IMR-90 (cell line): Measurements from ENCODE around the gene ZCCHC14. TPM values are rescaled to one million over a fixed set of nuclear protein-coding genes. Genes with fewer than 3 reads are reported as not detected.

ENCODE experiments used
- ATAC-seq: fragments of 200-7000 bp; cut with Tn5 transposase; 2 replicates; pipeline ENCODE4 v1.9.1; 2020; ENCODE audit warnings: low read depth, mild to moderate bottlenecking, moderate library complexity
- BruUV-seq: library from RNA; stranded (reverse); fragments of 400-500 nt; replicated peaks from 2 replicates; lab custom pipeline; 2021; lab: Mats Ljungman, UMichigan
- CTCF ChIA-PET: fragments of 300-600 bp; formaldehyde crosslinking; extraction: SDS; loops from one replicate; lab custom pipeline; 2021; ENCODE audit warnings: antibody characterized with exemption; lab: Yijun Ruan, JAX
- POLR2A ChIA-PET: fragments of 300-600 bp; sonication (Branson Sonifier 250); formaldehyde crosslinking; loops from one replicate; lab custom pipeline; 2022; ENCODE audit warnings: antibody characterized with exemption; ENCODE audit not compliant: unreplicated experiment; lab: Charles Lee
- DNase-seq: peaks from one replicate; pipeline ENCODE4 v3.0.0; 2013
- H2AFZ ChIP-seq: replicated peaks from 2 replicates; pipeline ENCODE3; 2013; ENCODE audit warnings: low read length, mild to moderate bottlenecking; ENCODE audit not compliant: poor library complexity
- H2AK5ac ChIP-seq: 2 replicates; pipeline ENCODE4 v1.6.1; 2013; ENCODE audit warnings: low read depth, low read length, inconsistent platforms
- H2AK9ac ChIP-seq: replicated peaks from 2 replicates; pipeline ENCODE3; 2013; ENCODE audit warnings: mild to moderate bottlenecking, low read depth, low read length, moderate library complexity; ENCODE audit not compliant: poor library complexity
- H2BK120ac ChIP-seq: 2 replicates; pipeline ENCODE4 v1.6.1; 2013; ENCODE audit warnings: low read depth, low read length, inconsistent platforms
- H2BK15ac ChIP-seq: 3 replicates; pipeline ENCODE4 v1.6.1; 2013; ENCODE audit warnings: low read depth, low read length, inconsistent platforms
- H2BK20ac ChIP-seq: 2 replicates; pipeline ENCODE4 v1.6.1; 2013; ENCODE audit warnings: low read depth, mild to moderate bottlenecking, inconsistent platforms, low read length, moderate library complexity
- H2BK5ac ChIP-seq: 2 replicates; pipeline ENCODE4 v1.6.1; 2013; ENCODE audit warnings: mild to moderate bottlenecking, low read depth, low read length, inconsistent platforms; ENCODE audit not compliant: poor library complexity, severe bottlenecking
- H3K14ac ChIP-seq: replicated peaks from 2 replicates; pipeline ENCODE4 v1.6.1; 2013; ENCODE audit warnings: low read depth, low read length, inconsistent platforms
- H3K18ac ChIP-seq: 2 replicates; pipeline ENCODE4 v1.6.1; 2013; ENCODE audit warnings: low read depth, low read length, control low read depth
- H3K23ac ChIP-seq: 2 replicates; pipeline ENCODE4 v1.6.1; 2013; ENCODE audit warnings: low read depth, low read length, inconsistent platforms
- H3K27ac ChIP-seq: 2 replicates; pipeline ENCODE4 v1.5.1; 2013; ENCODE audit warnings: mild to moderate bottlenecking, control low read depth, low read length; ENCODE audit not compliant: insufficient read depth
- H3K27me3 ChIP-seq: 2 replicates; pipeline ENCODE4 v1.6.1; 2013; ENCODE audit warnings: low read length; ENCODE audit not compliant: control insufficient read depth, insufficient read depth
- H3K36me3 ChIP-seq: 2 replicates; pipeline ENCODE4 v1.6.1; 2013; ENCODE audit warnings: low read length, mixed read lengths; ENCODE audit not compliant: control insufficient read depth, insufficient read depth
- H3K4ac ChIP-seq: 2 replicates; pipeline ENCODE4 v1.6.1; 2013; ENCODE audit warnings: low read depth, low read length, inconsistent platforms
- H3K4me1 ChIP-seq: 2 replicates; pipeline ENCODE4 v1.6.1; 2013; ENCODE audit warnings: low read length, mixed read lengths; ENCODE audit not compliant: control insufficient read depth, insufficient read depth
- H3K4me2 ChIP-seq: 2 replicates; pipeline ENCODE4 v1.6.1; 2013; ENCODE audit warnings: low read depth, mild to moderate bottlenecking, control low read depth, low read length, moderate library complexity
- H3K4me3 ChIP-seq: 2 replicates; pipeline ENCODE4 v1.5.1; 2013; ENCODE audit warnings: low read depth, mild to moderate bottlenecking, control low read depth, low read length, moderate library complexity; ENCODE audit not compliant: insufficient read depth
- H3K56ac ChIP-seq: 2 replicates; pipeline ENCODE4 v1.6.1; 2013; ENCODE audit warnings: low read length, inconsistent platforms; ENCODE audit not compliant: insufficient read depth; ENCODE audit errors: extremely low read depth
- H3K79me1 ChIP-seq, 2 experiments: 2 replicates each; pipeline ENCODE4 v1.6.1; 2013; ENCODE audit warnings: low read length in 2 of 2, inconsistent platforms in 1 of 2, low read depth in 1 of 2
- H3K9ac ChIP-seq: 2 replicates; pipeline ENCODE4 v1.6.1; 2013; ENCODE audit warnings: low read depth, low read length, control low read depth
- H3K9me1 ChIP-seq: 2 replicates; pipeline ENCODE4 v1.6.1; 2013; ENCODE audit warnings: low read length, inconsistent platforms; ENCODE audit not compliant: insufficient read depth
- H3K9me3 ChIP-seq: 2 replicates; pipeline ENCODE4 v1.6.1; 2013; ENCODE audit warnings: low read length; ENCODE audit not compliant: control insufficient read depth, insufficient read depth
- H4K20me1 ChIP-seq: 2 replicates; pipeline ENCODE4 v1.6.1; 2013; ENCODE audit warnings: low read length, inconsistent platforms; ENCODE audit not compliant: insufficient read depth
- H4K5ac ChIP-seq: 2 replicates; pipeline ENCODE4 v1.6.1; 2013; ENCODE audit warnings: mild to moderate bottlenecking, low read depth, low read length, control low read depth
- H4K8ac ChIP-seq, 2 experiments: 2 replicates each; pipeline ENCODE4 v1.6.1; 2013; ENCODE audit warnings: low read depth in 2 of 2, low read length in 2 of 2, control low read depth in 1 of 2, inconsistent platforms in 1 of 2
- H4K91ac ChIP-seq: 2 replicates; pipeline ENCODE4 v1.6.1; 2013; ENCODE audit warnings: low read depth, low read length, inconsistent platforms; ENCODE audit not compliant: insufficient read depth
- BHLHE40 ChIP-seq: fragments of 150-350 bp; IDR thresholded peaks from 2 replicates; pipeline ENCODE4 v1.6.1; 2016; ENCODE audit warnings: mild to moderate bottlenecking, low read depth, low read length
- CHD1 ChIP-seq: IDR thresholded peaks from 2 replicates; pipeline ENCODE4 v1.6.1; 2012; ENCODE audit warnings: low read depth, low read length, improper control_type of control experiment
- CTCF ChIP-seq: conservative IDR thresholded peaks from 2 replicates; pipeline ENCODE4 v1.5.1; 2012; ENCODE audit warnings: mild to moderate bottlenecking, low read depth, low read length, improper control_type of control experiment
- ELK1 ChIP-seq: fragments of 150-350 bp; IDR thresholded peaks from 2 replicates; pipeline ENCODE4 v1.6.1; 2016; ENCODE audit warnings: low read depth, mild to moderate bottlenecking, low read length, moderate library complexity, borderline replicate concordance
- FOS ChIP-seq: fragments of 150-350 bp; IDR thresholded peaks from 2 replicates; pipeline ENCODE4 v1.6.1; 2016; ENCODE audit warnings: low read depth, low read length
- MAFK ChIP-seq: IDR thresholded peaks from 2 replicates; pipeline ENCODE4 v1.6.1; 2012; ENCODE audit warnings: low read depth, low read length, improper control_type of control experiment
- MAZ ChIP-seq: IDR thresholded peaks from 2 replicates; pipeline ENCODE4 v1.6.1; 2012; ENCODE audit warnings: low read depth, mild to moderate bottlenecking, low read length, improper control_type of control experiment, moderate library complexity, borderline replicate concordance
- MXI1 ChIP-seq: IDR thresholded peaks from 2 replicates; pipeline ENCODE4 v1.6.1; 2012; ENCODE audit warnings: low read depth, mild to moderate bottlenecking, low read length, moderate library complexity, borderline replicate concordance
- POLR2A ChIP-seq: IDR thresholded peaks from 2 replicates; pipeline ENCODE4 v1.6.1; 2012; ENCODE audit warnings: mild to moderate bottlenecking, low read depth, low read length
- RAD21 ChIP-seq: IDR thresholded peaks from 2 replicates; pipeline ENCODE4 v1.6.1; 2012; ENCODE audit warnings: low read length, improper control_type of control experiment
- RCOR1 ChIP-seq: IDR thresholded peaks from 2 replicates; pipeline ENCODE4 v1.6.1; 2012; ENCODE audit warnings: mild to moderate bottlenecking, low read length, improper control_type of control experiment; ENCODE audit not compliant: insufficient replicate concordance
- RFX5 ChIP-seq: IDR thresholded peaks from 2 replicates; pipeline ENCODE4 v1.8.0; 2012; ENCODE audit warnings: low read depth, mild to moderate bottlenecking, low read length, moderate library complexity
- SMC3 ChIP-seq: fragments of 150-350 bp; IDR thresholded peaks from 2 replicates; pipeline ENCODE4 v1.6.1; 2016; ENCODE audit warnings: low read depth, mild to moderate bottlenecking, antibody characterized with exemption, low read length, moderate library complexity
- USF2 ChIP-seq: fragments of 150-350 bp; IDR thresholded peaks from 2 replicates; pipeline ENCODE4 v1.6.1; 2017; ENCODE audit warnings: mild to moderate bottlenecking, antibody characterized with exemption, low read length, low read depth
- WGBS, 2 experiments: methylation state at CpG; one replicate each; pipeline versions ENCODE4 v1.1.5 to v1.1.7; 2013; ENCODE audit warnings: missing lambda C conversion rate in 2 of 2; ENCODE audit not compliant: insufficient read length in 1 of 2; ENCODE audit errors: extremely low coverage in 2 of 2; 5-methylcytosine and 5-hydroxymethylcytosine counted together
- dilution Hi-C: fragments of 300-500 bp; cut with HindIII; formaldehyde crosslinking; loops from one replicate; pipeline ENCODE4 v1.14.3; 2018; ENCODE audit warnings: low sequenced_read_pairs; ENCODE audit not compliant: unreplicated experiment
- in situ Hi-C: fragments of 300-500 bp; cut with MboI; formaldehyde crosslinking; loops from 3 replicates; pipeline ENCODE4 v1.14.3; 2019; ENCODE audit warnings: low sequenced_read_pairs, inconsistent platforms, mixed read lengths
- intact Hi-C: fragments of 100-400 bp; cut with micrococcal nuclease; formaldehyde crosslinking; loops from 2 replicates; pipeline ENCODE4 v1.10.0; 2022
- polyA plus RNA-seq, 3 experiments: library from polyadenylated mRNA; depleted of rRNA; stranded (reverse); fragments of >200 nt; gene quantifications; 2 replicates each; pipeline ENCODE4 v1.2.3, GENCODE V29; 2012; ENCODE audit warnings: low replicate concordance in 1 of 3
- total RNA-seq: library from RNA; depleted of rRNA; stranded (reverse); fragments of >200 nt; gene quantifications from 2 replicates; pipeline ENCODE4 v1.2.3, GENCODE V29; 2012

Gene ZCCHC14
- total and polyA plus RNA-seq, 2 of the 4 experiments (the other 2 are of a cell fraction) = 2.5 to 5.3 TPM

- in situ Hi-C loops = loop anchor here (25.0 kb wide), 1 partner anchor 353 kb away; the partner anchor contains the start of gene KLHDC4
- Histone ChIP-seq H2BK5ac (no peak overlapping the region), H3K56ac (no peak overlapping the region), H3K9ac (no peak overlapping the region), H3K36me3 (peaks cover 66% of the 10 kb centered on the region), H2BK15ac (no peak overlapping the region), H3K4ac (no peak overlapping the region), H3K4me2 (no peak overlapping the region), H3K27ac (no peak overlapping the region), H3K23ac (no peak overlapping the region), H4K5ac (no peak overlapping the region), H2BK20ac (no peak overlapping the region), H2BK120ac (no peak overlapping the region), H3K14ac (no peak overlapping the region), H3K9me1 (peaks cover 8% of the 10 kb centered on the region; the same call in 1 of the 2 replicates), H4K20me1 (peaks cover 19% of the 10 kb centered on the region), H2AFZ (no peak overlapping the region), H2AK9ac (no peak overlapping the region), H4K8ac (no peak overlapping the region), H3K4me3 (no peak overlapping the region), H3K9me3 (no peaks in the 10 kb centered on the region), H3K4me1 (no peaks in the 10 kb centered on the region), H3K27me3 (no peaks in the 10 kb centered on the region), H4K91ac (no peak overlapping the region), H2AK5ac (no peak overlapping the region), H3K79me1 (peaks cover 7 to 13% of the 10 kb centered on the region in 2 experiments; a peak in 2 of 4 replicates), H3K18ac (no peak overlapping the region)
- POLR2A ChIA-PET = no interaction called here
- no peak for TF ChIP-seq CTCF
- TF ChIP-seq FOS = no peak
- TF ChIP-seq BHLHE40 = no peak
- TF ChIP-seq MXI1 = no peak
- no peak for TF ChIP-seq CHD1
- TF ChIP-seq RFX5 = no peak
- no peak for TF ChIP-seq RAD21
- no peak for TF ChIP-seq SMC3
- TF ChIP-seq MAFK = no peak
- TF ChIP-seq ELK1 = no peak
- TF ChIP-seq POLR2A = no peak
- TF ChIP-seq MAZ = no peak
- TF ChIP-seq USF2 = no peak
- no peak for TF ChIP-seq RCOR1
- intact Hi-C loops = no loop called here
- no TSS peak for BruUV-seq
- dilution Hi-C loops = no loop called here
- DNase-seq (no peak), ATAC-seq (no peak)
- CTCF ChIA-PET = interaction anchor here (1.4 kb wide), 1 partner anchor 227 kb away, joined by 3 read pairs; no protein-coding TSS in a partner anchor
- 99% methylated on average over 8 of the region's 13 CpGs; no CpG with 5 or more reads in 1 of the 2 experiments for WGBS, 2 experiments
Measured at GRCh38 chr16:87409781-87410180, 83.0 kb downstream of the ZCCHC14 start.
